ENCODE measurements around the gene TAF1B. TPM values are rescaled to one million over a fixed set of nuclear protein-coding genes. Genes with fewer than 3 reads are reported as not detected.

The TAF1B gene
- total RNA-seq, 4 donors from 2014 or later, result 10.8 to 21.4 (median 17.9) TPM

- no peaks in the 10 kb centered on the region for H3K9me3 ChIP-seq
- H3K4me1 ChIP-seq, result peaks cover 0 to 24% (median 3%) of the 10 kb centered on the region in 4 donors
- no peaks in the 10 kb centered on the region for H3K27me3 ChIP-seq
- DNase-seq (ENCODE audit: low spot score in 2 of 2), result no peak
- TF ChIP-seq POLR2A (IDR thresholded peaks at IDR 0.05) (no peak), EP300 (IDR thresholded peaks at IDR 0.05) (no peak), CTCF (IDR thresholded peaks at IDR 0.05) (no peak)
- no peak overlapping the region for H3K27ac ChIP-seq
- no peaks in the 10 kb centered on the region for H3K36me3 ChIP-seq
- 64 to 65% methylated on average over 6 of the region's 6 CpGs for WGBS, 2 donors
- no peak overlapping the region for H3K4me3 ChIP-seq
Observed at GRCh38 chr2:9941996-9942390, 98.7 kb downstream of the TAF1B start.

- no peak overlapping the region for H3K27ac ChIP-seq
- WGBS, 2 donors, result 66% methylated on average over 3 of the region's 3 CpGs
- peaks cover 0 to 24% (median 3%) of the 10 kb centered on the region in 4 donors for H3K4me1 ChIP-seq
- H3K36me3 ChIP-seq, result no peaks in the 10 kb centered on the region
- no peaks in the 10 kb centered on the region for H3K9me3 ChIP-seq
- TF ChIP-seq EP300 (IDR thresholded peaks at IDR 0.05) (no peak), POLR2A (IDR thresholded peaks at IDR 0.05) (no peak), CTCF (IDR thresholded peaks at IDR 0.05) (no peak)
- H3K4me3 ChIP-seq, result no peak overlapping the region
- H3K27me3 ChIP-seq, result no peaks in the 10 kb centered on the region
- no peak for DNase-seq (ENCODE audit: low spot score in 2 of 2)
Observed at GRCh38 chr2:9944330-9944758, 101.1 kb downstream of the TAF1B start.

- 77 to 78% methylated on average over 7 of the region's 7 CpGs for WGBS, 2 donors
Observed at GRCh38 chr2:9945596-9945995, 102.3 kb downstream of the TAF1B start.

GRCh38 chr2:9946076-9946475 is 102.8 kb downstream of the TAF1B start:
- Histone ChIP-seq H3K27ac (no peak overlapping the region), H3K36me3 (no peaks in the 10 kb centered on the region), H3K27me3 (no peaks in the 10 kb centered on the region), H3K9me3 (no peaks in the 10 kb centered on the region), H3K4me3 (no peak overlapping the region), H3K4me1 (peaks cover 0 to 14% (median 3%) of the 10 kb centered on the region in 4 donors)
- TF ChIP-seq EP300 (IDR thresholded peaks at IDR 0.05) (no peak), CTCF (IDR thresholded peaks at IDR 0.05) (no peak)
- WGBS, 2 donors, result 77 to 90% methylated on average over 7 of the region's 7 CpGs
- DNase-seq (ENCODE audit: low spot score in 2 of 2), result no peak

More at GRCh38 chr2:9945596-9945995, 102.3 kb downstream of the TAF1B start:
- no peak overlapping the region for H3K4me3 ChIP-seq
- no peaks in the 10 kb centered on the region for H3K36me3 ChIP-seq
- H3K9me3 ChIP-seq, result no peaks in the 10 kb centered on the region
- H3K27me3 ChIP-seq, result no peaks in the 10 kb centered on the region
- TF ChIP-seq EP300 (IDR thresholded peaks at IDR 0.05), result no peak
- TF ChIP-seq CTCF (IDR thresholded peaks at IDR 0.05), result no peak
- TF ChIP-seq POLR2A (IDR thresholded peaks at IDR 0.05), result no peak
- H3K27ac ChIP-seq, result no peak overlapping the region
- H3K4me1 ChIP-seq, result peaks cover 0 to 16% (median 3%) of the 10 kb centered on the region in 4 donors
- no peak for DNase-seq (ENCODE audit: low spot score in 2 of 2)

GRCh38 chr2:9946818-9947217 is 103.5 kb downstream of the TAF1B start:
- H3K27me3 ChIP-seq, result no peaks in the 10 kb centered on the region
- 78 to 80% methylated on average over 5 of the region's 5 CpGs for WGBS, 2 donors
- H3K4me3 ChIP-seq, result no peak overlapping the region

More at GRCh38 chr2:9946818-9947217, 103.5 kb downstream of the TAF1B start:
- no peaks in the 10 kb centered on the region for H3K9me3 ChIP-seq
- H3K27ac ChIP-seq, result no peak overlapping the region
- no peak for TF ChIP-seq CTCF (IDR thresholded peaks at IDR 0.05)
- TF ChIP-seq EP300 (IDR thresholded peaks at IDR 0.05), result no peak
- TF ChIP-seq POLR2A (IDR thresholded peaks at IDR 0.05), result no peak
- H3K4me1 ChIP-seq, result peaks cover 0 to 6% (median 0%) of the 10 kb centered on the region in 4 donors
- no peaks in the 10 kb centered on the region for H3K36me3 ChIP-seq
- DNase-seq (ENCODE audit: low spot score in 2 of 2), result no peak
